H1 (cell line): ENCODE data around the gene GOLGA6C. TPM values are rescaled to one million over a fixed set of nuclear protein-coding genes. Genes with fewer than 3 reads are reported as not detected.
"Not testable (repeated sequence)": the region's sequence is repeated elsewhere in the genome, so short reads cannot be mapped to it uniquely, and the experiment has no call there.

Experiments
- CTCF ChIA-PET: fragments of 300-600 bp; sonication (Branson Sonifier 250); formaldehyde crosslinking; loops from one replicate; lab custom pipeline; 2021; ENCODE audit not compliant: partially characterized antibody; lab: Charles Lee
- POLR2A ChIA-PET: fragments of 300-600 bp; sonication (Branson Sonifier 250); formaldehyde crosslinking; loops from one replicate; lab custom pipeline; 2021; ENCODE audit warnings: inconsistent platforms; ENCODE audit not compliant: partially characterized antibody; lab: Charles Lee
- DNase-seq, 2 experiments: peaks; one replicate each; pipeline versions ENCODE4 v3.0.0 to v3.0.0-alpha.2; 2010 to 2022; ENCODE audit warnings: low spot score in 2 of 2, low read depth in 1 of 2, mixed read lengths in 1 of 2
- FAIRE-seq: peaks from 2 replicates; lab custom pipeline; 2011; peaks lifted over from hg19 to GRCh38; lab: Jason Lieb, UNC
- H2AFZ ChIP-seq: 2 replicates; pipeline ENCODE4 v1.8.1; 2012; ENCODE audit warnings: low read length, inconsistent platforms
- H2AK5ac ChIP-seq: 2 replicates; pipeline ENCODE4 v1.6.1; 2013; ENCODE audit warnings: low read depth, low read length
- H2BK120ac ChIP-seq: replicated peaks from 2 replicates; pipeline ENCODE3; 2013; ENCODE audit warnings: low read depth, low read length, inconsistent platforms
- H2BK12ac ChIP-seq: 2 replicates; pipeline ENCODE4 v1.6.1; 2013; ENCODE audit warnings: low read depth, low read length
- H2BK15ac ChIP-seq: 2 replicates; pipeline ENCODE4 v1.6.1; 2013; ENCODE audit warnings: low read length
- H2BK20ac ChIP-seq: 2 replicates; pipeline ENCODE4 v1.6.1; 2013; ENCODE audit warnings: low read length
- H2BK5ac ChIP-seq: 2 replicates; pipeline ENCODE4 v1.6.1; 2013; ENCODE audit warnings: low read depth, low read length
- H3K14ac ChIP-seq: 2 replicates; pipeline ENCODE4 v1.6.1; 2013; ENCODE audit warnings: inconsistent platforms; ENCODE audit not compliant: insufficient read length
- H3K18ac ChIP-seq: 2 replicates; pipeline ENCODE4 v1.6.1; 2013; ENCODE audit warnings: low read length; ENCODE audit errors: extremely low read depth
- H3K23ac ChIP-seq: 2 replicates; pipeline ENCODE4 v1.6.1; 2013; ENCODE audit warnings: inconsistent platforms; ENCODE audit not compliant: insufficient read length
- H3K23me2 ChIP-seq: 2 replicates; pipeline ENCODE4 v1.6.1; 2013; ENCODE audit warnings: low read depth, low read length
- H3K27ac ChIP-seq: 2 replicates; pipeline ENCODE4 v1.6.1; 2011; ENCODE audit warnings: low read depth, low read length, inconsistent platforms
- H3K27me3 ChIP-seq, 4 experiments: replicated peaks in 1 of 4; 1 replicate in 1 of 4; 2 replicates in 3 of 4; pipeline versions ENCODE4 v1.6.1 to v1.8.1; 2011 to 2013; ENCODE audit warnings: low read length in 3 of 4, mild to moderate bottlenecking in 3 of 4, inconsistent platforms in 2 of 4, mixed read lengths in 2 of 4, moderate library complexity in 1 of 4; ENCODE audit not compliant: control insufficient read depth in 3 of 4, insufficient read depth in 3 of 4; ENCODE audit errors: extremely low read depth in 1 of 4
- H3K36me3 ChIP-seq, 4 experiments: 2 replicates each; pipeline versions ENCODE4 v1.6.1 to v1.8.1; 2011 to 2013; ENCODE audit warnings: mild to moderate bottlenecking in 4 of 4, low read length in 3 of 4, moderate library complexity in 2 of 4, control low read depth in 1 of 4, inconsistent platforms in 1 of 4; ENCODE audit not compliant: insufficient read depth in 4 of 4, control insufficient read depth in 2 of 4
- H3K4ac ChIP-seq: replicated peaks from 2 replicates; pipeline ENCODE3; 2013; ENCODE audit warnings: low read length, low read depth, mixed read lengths, inconsistent platforms; ENCODE audit not compliant: insufficient read length
- H3K4me1 ChIP-seq, 4 experiments: replicated peaks in 1 of 4; 1 replicate in 1 of 4; 2 replicates in 3 of 4; pipeline versions ENCODE4 v1.6.1 to v1.8.1; 2011 to 2013; ENCODE audit warnings: low read length in 3 of 4, inconsistent platforms in 2 of 4, mixed read lengths in 1 of 4; ENCODE audit not compliant: insufficient read depth in 4 of 4, control insufficient read depth in 3 of 4
- H3K4me2 ChIP-seq, 2 experiments: 2 replicates each; pipeline versions ENCODE4 v1.6.1 to v1.8.1; 2011 to 2013; ENCODE audit warnings: low read depth in 2 of 2, low read length in 2 of 2, control low read depth in 1 of 2, inconsistent platforms in 1 of 2, mild to moderate bottlenecking in 1 of 2; ENCODE audit not compliant: insufficient read depth in 1 of 2
- H3K4me3 ChIP-seq, 4 experiments: fragments of 200-600, 300-600 bp in 1 of 4; sonication (generic), shearing (Covaris generic), sonication (Bioruptor Twin) in 1 of 4; 2 replicates each; pipeline versions ENCODE4 v1.5.1 to v1.8.1; 2011 to 2016; ENCODE audit warnings: low read length in 4 of 4, low read depth in 3 of 4, control low read depth in 2 of 4, inconsistent platforms in 2 of 4, mild to moderate bottlenecking in 2 of 4, mixed read lengths in 1 of 4, moderate library complexity in 1 of 4; ENCODE audit not compliant: insufficient read depth in 2 of 4; ENCODE audit errors: extremely low read depth in 1 of 4
- H3K56ac ChIP-seq: replicated peaks from 2 replicates; pipeline ENCODE3; 2013; ENCODE audit warnings: low read depth, mild to moderate bottlenecking, mixed read lengths, low read length, inconsistent platforms; ENCODE audit not compliant: insufficient read length
- H3K79me1 ChIP-seq: 2 replicates; pipeline ENCODE4 v1.6.1; 2013; ENCODE audit warnings: low read depth, low read length, control low read depth
- H3K79me2 ChIP-seq, 2 experiments: 2 replicates each; pipeline versions ENCODE4 v1.6.1 to v1.8.1; 2012 to 2013; ENCODE audit warnings: low read length in 2 of 2, mild to moderate bottlenecking in 2 of 2, inconsistent platforms in 1 of 2; ENCODE audit not compliant: insufficient read depth in 2 of 2, control insufficient read depth in 1 of 2
- H3K9ac ChIP-seq, 4 experiments: replicated peaks in 1 of 4; 1 replicate in 1 of 4; 2 replicates in 3 of 4; pipeline versions ENCODE4 v1.6.1 to v1.8.1; 2011 to 2013; ENCODE audit warnings: low read depth in 3 of 4, low read length in 3 of 4, control low read depth in 2 of 4, mild to moderate bottlenecking in 2 of 4, moderate library complexity in 2 of 4, inconsistent platforms in 1 of 4; ENCODE audit errors: extremely low read depth in 1 of 4
- H3K9me3 ChIP-seq, 2 experiments: 2 replicates each; pipeline versions ENCODE4 v1.6.1 to v1.8.1; 2012 to 2013; ENCODE audit warnings: mild to moderate bottlenecking in 2 of 2, moderate library complexity in 2 of 2, control low read depth in 1 of 2, inconsistent platforms in 1 of 2, low read depth in 1 of 2, low read length in 1 of 2, mixed read lengths in 1 of 2; ENCODE audit not compliant: insufficient read depth in 2 of 2
- H4K20me1 ChIP-seq, 2 experiments: replicated peaks in 1 of 2; 2 replicates each; pipeline versions ENCODE3 to v1.8.1; 2011 to 2013; ENCODE audit warnings: inconsistent platforms in 2 of 2, low read length in 2 of 2, mild to moderate bottlenecking in 1 of 2; ENCODE audit not compliant: insufficient read depth in 2 of 2, control insufficient read depth in 1 of 2
- H4K5ac ChIP-seq: 2 replicates; pipeline ENCODE4 v1.6.1; 2013; ENCODE audit warnings: low read length, low read depth, mixed read lengths, inconsistent platforms; ENCODE audit not compliant: insufficient read length
- H4K8ac ChIP-seq: 2 replicates; pipeline ENCODE4 v1.8.0; 2013; ENCODE audit warnings: mild to moderate bottlenecking, moderate library complexity, low read length, inconsistent platforms; ENCODE audit not compliant: insufficient read depth; ENCODE audit errors: extremely low read depth
- H4K91ac ChIP-seq: replicated peaks from 2 replicates; pipeline ENCODE3; 2013; ENCODE audit warnings: low read length, mixed read lengths, inconsistent platforms; ENCODE audit not compliant: insufficient read length
- WGBS, 2 experiments: shearing (Covaris generic) in 1 of 2; methylation state at CpG; one replicate each; pipeline versions ENCODE4 v1.1.6 to v1.1.7; 2013 to 2015; ENCODE audit warnings: low lambda C conversion rate in 2 of 2, mixed read lengths in 2 of 2, inconsistent platforms in 1 of 2, low coverage in 1 of 2, missing lambda C conversion rate in 1 of 2; ENCODE audit not compliant: insufficient replicate concordance in 2 of 2, insufficient coverage in 1 of 2, insufficient read length in 1 of 2; ENCODE audit errors: extremely low coverage in 1 of 2, missing lambda C conversion rate in 1 of 2; 5-methylcytosine and 5-hydroxymethylcytosine counted together
- polyA plus RNA-seq, 7 experiments: library from polyadenylated mRNA; depleted of rRNA in 3 of 7; stranded (reverse) in 5 of 7; unstranded in 2 of 7; fragments of >200 nt in 5 of 7; fragments of 200-250 nt in 2 of 7; gene quantifications; 1 replicate in 5 of 7; 2 replicates in 1 of 7; 4 replicates in 1 of 7; pipeline versions ENCODE4 v1.2.1 to v1.2.3, GENCODE V29; 2011 to 2013; ENCODE audit warnings: missing spikeins in 2 of 7, mixed read lengths in 2 of 7
- total RNA-seq: library from RNA; stranded (reverse); fragmentation: NEBNext Ultra II Directional; extraction: Animal tissue kit (Norgen Biotek cat#: 25700); gene quantifications from 2 replicates; pipeline ENCODE4 v1.2.1, GENCODE V29; 2021
- TF ChIP-seq, protein P1 (sequence below), 3 experiments: IDR thresholded peaks; 1 replicate in 2 of 3; 2 replicates in 1 of 3; pipeline versions ENCODE4 v1.5.1 to v1.6.1; 2011; ENCODE audit warnings: low read length in 3 of 3, mild to moderate bottlenecking in 3 of 3, inconsistent platforms in 2 of 3, low read depth in 1 of 3, moderate library complexity in 1 of 3; ENCODE audit not compliant: insufficient read depth in 1 of 3; ENCODE audit errors: control extremely low read depth in 1 of 3

The GOLGA6C gene
- total and polyA plus RNA-seq, 2 of the 8 experiments (the other 6 are each of a cell fraction or from before 2014, with no cell fraction given), result 0.14 to 0.35 TPM

DNA sequence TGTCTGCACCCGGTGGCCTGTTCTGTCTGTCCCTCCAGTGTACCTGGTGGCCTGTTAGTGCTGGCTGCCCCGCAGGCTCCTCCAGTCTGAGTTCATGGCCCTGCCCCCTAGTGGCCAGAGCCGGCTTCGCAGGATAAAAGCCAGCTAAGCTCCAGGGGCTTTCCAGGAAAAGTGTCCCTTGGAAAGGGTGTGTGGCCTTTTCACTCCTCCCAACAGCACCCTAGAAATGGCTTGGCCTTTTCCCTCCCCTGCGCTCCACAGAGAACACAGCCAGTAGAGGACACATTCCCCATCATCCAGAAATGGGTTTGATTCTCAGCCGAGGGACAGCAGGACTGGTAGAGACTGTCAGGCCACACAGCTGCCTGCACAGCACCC, 41.2 kb downstream of the GOLGA6C start:
- POLR2A ChIA-PET, H3K14ac ChIP-seq: not testable (repeated sequence)
- peak in 1 of 2 experiments; percentile 91 for DNase-seq

More for the DNA sequence above, 41.2 kb downstream of the GOLGA6C start:
- not testable (repeated sequence) for H3K4me2 ChIP-seq, H2AK5ac ChIP-seq, H3K9ac ChIP-seq, H3K79me1 ChIP-seq
- TF ChIP-seq, protein P1, sequence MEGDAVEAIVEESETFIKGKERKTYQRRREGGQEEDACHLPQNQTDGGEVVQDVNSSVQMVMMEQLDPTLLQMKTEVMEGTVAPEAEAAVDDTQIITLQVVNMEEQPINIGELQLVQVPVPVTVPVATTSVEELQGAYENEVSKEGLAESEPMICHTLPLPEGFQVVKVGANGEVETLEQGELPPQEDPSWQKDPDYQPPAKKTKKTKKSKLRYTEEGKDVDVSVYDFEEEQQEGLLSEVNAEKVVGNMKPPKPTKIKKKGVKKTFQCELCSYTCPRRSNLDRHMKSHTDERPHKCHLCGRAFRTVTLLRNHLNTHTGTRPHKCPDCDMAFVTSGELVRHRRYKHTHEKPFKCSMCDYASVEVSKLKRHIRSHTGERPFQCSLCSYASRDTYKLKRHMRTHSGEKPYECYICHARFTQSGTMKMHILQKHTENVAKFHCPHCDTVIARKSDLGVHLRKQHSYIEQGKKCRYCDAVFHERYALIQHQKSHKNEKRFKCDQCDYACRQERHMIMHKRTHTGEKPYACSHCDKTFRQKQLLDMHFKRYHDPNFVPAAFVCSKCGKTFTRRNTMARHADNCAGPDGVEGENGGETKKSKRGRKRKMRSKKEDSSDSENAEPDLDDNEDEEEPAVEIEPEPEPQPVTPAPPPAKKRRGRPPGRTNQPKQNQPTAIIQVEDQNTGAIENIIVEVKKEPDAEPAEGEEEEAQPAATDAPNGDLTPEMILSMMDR (IDR thresholded peaks at IDR 0.05; ENCODE audit: control extremely low read depth in 1 of 3, insufficient read depth in 1 of 3, low read depth in 1 of 3, low read length in 3 of 3), result peak in 2 of 3 experiments; percentile 17 to 22; a peak in 2 of 4 replicates
- TF ChIP-seq, all 59 proteins: peak for 1; not testable (repeated sequence) for 58
- H3K56ac ChIP-seq, H4K91ac ChIP-seq, H2AFZ ChIP-seq, H3K23me2 ChIP-seq, H3K23ac ChIP-seq, H2BK20ac ChIP-seq, H3K4me1 ChIP-seq, H3K9me3 ChIP-seq, H3K18ac ChIP-seq, H2BK12ac ChIP-seq, H2BK5ac ChIP-seq, H2BK15ac ChIP-seq, H3K27me3 ChIP-seq, H3K4me3 ChIP-seq, H4K8ac ChIP-seq, H3K79me2 ChIP-seq, H3K4ac ChIP-seq, H4K20me1 ChIP-seq, H2BK120ac ChIP-seq, H3K36me3 ChIP-seq, FAIRE-seq, H3K27ac ChIP-seq, H4K5ac ChIP-seq: not testable (repeated sequence)
- CTCF ChIA-PET, result interaction anchor here (0.9 to 1.8 kb wide), 3 partner anchors 9 to 1235 kb away, joined by 3 to 7 read pairs (median 5); no protein-coding TSS in a partner anchor
- WGBS, 2 experiments, result 18% methylated on average over 4 of the region's 6 CpGs; no CpG with 5 or more reads in 1 of the 2 experiments
